GM12878 (cell line): ENCODE measurements around the gene CFAP99.

Experiments
- CEBPZ ChIP-seq: fragments of 150-350 bp; IDR thresholded peaks from 2 replicates; pipeline ENCODE4 v1.6.1; 2016; ENCODE audit warnings: low read depth, low read length
- CTCF ChIP-seq, 3 experiments: IDR thresholded peaks in 2 of 3; conservative IDR thresholded peaks in 1 of 3; 2 replicates each; pipeline ENCODE4 v1.5.1; 2011; ENCODE audit warnings: low read depth in 3 of 3, low read length in 3 of 3, mild to moderate bottlenecking in 3 of 3, control low read depth in 2 of 3, moderate library complexity in 2 of 3, inconsistent platforms in 1 of 3, mixed read lengths in 1 of 3; ENCODE audit not compliant: control insufficient read depth in 2 of 3, insufficient read depth in 1 of 3; ENCODE audit errors: extremely low read depth in 1 of 3
- EZH2 ChIP-seq: IDR thresholded peaks from 2 replicates; pipeline ENCODE4 v1.6.1; 2012; ENCODE audit warnings: low read depth, mild to moderate bottlenecking, control low read depth, inconsistent platforms, low read length, borderline replicate concordance; ENCODE audit not compliant: control insufficient read depth
- SIN3A ChIP-seq: IDR thresholded peaks from 2 replicates; pipeline ENCODE4 v1.6.1; 2012; ENCODE audit warnings: low read depth, low read length, improper control_type of control experiment
- SP1 ChIP-seq: IDR thresholded peaks from one replicate; pipeline ENCODE4 v1.6.1; 2011; ENCODE audit warnings: low read depth, low read length
- ZZZ3 ChIP-seq: IDR thresholded peaks from 2 replicates; pipeline ENCODE4 v1.6.1; 2011; ENCODE audit warnings: low read depth; ENCODE audit not compliant: control insufficient read depth, insufficient read length

GRCh38 chr4:2415213-2415612, 3.5 kb upstream of the CFAP99 start:
- TF ChIP-seq SIN3A (no peak), CTCF (IDR thresholded peaks at IDR 0.05 in 2 of 3, conservative IDR thresholded peaks at IDR 0.05 in 1 of 3; ENCODE audit: control insufficient read depth in 2 of 3, extremely low read depth in 1 of 3, insufficient read depth in 1 of 3, low read depth in 3 of 3, low read length in 3 of 3) (no peak), ZZZ3 (no peak), SP1 (no peak), CEBPZ (no peak), EZH2 (no peak)
